Measurements from ENCODE around the gene CDK6. TPM values are rescaled to one million over a fixed set of nuclear protein-coding genes. Genes with fewer than 3 reads are reported as not detected.

Gene CDK6
- total and polyA plus RNA-seq, 2 of the 8 experiments (the other 6 are each of a cell fraction or from before 2014, with no cell fraction given), result 5.9 to 18.9 TPM

DNA sequence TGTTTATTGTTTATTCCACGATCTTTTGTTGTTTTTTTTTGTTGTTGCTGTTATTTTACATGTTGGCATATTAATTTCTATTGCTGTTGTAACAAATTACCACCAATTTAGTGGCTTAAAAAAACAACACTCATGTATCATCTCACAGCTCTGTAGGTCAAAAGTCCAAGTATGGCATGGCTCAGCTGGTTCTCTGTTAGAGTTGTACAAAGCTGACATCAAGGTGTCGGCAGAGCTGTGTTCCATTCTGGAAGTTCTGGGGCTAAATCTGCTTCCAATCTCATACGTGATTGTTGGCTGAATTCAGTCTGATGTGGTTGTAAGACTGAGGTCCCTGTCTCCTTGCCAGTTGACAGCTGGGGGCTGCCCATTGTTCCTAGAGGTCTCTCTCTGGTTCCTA is 186.0 kb downstream of the CDK6 start:
- no peak overlapping the region for H2BK5ac ChIP-seq (ENCODE audit: low read depth, low read length)
- ChIA-PET CTCF (ENCODE audit: partially characterized antibody) (interaction anchor here (0.9 to 1.6 kb wide), 3 partner anchors 9 to 230 kb away, joined by 4 read pairs; no protein-coding TSS in a partner anchor), POLR2A (ENCODE audit: partially characterized antibody) (no interaction called here)
- no peak overlapping the region for H3K18ac ChIP-seq (ENCODE audit: extremely low read depth, low read length)
- H3K23ac ChIP-seq (ENCODE audit: insufficient read length), result no peak overlapping the region
- H2BK12ac ChIP-seq (ENCODE audit: low read depth, low read length), result no peak overlapping the region
- H4K8ac ChIP-seq (ENCODE audit: extremely low read depth, insufficient read depth, low read length), result no peak overlapping the region
- DNase-seq (ENCODE audit: low read depth in 1 of 2, low spot score in 2 of 2), result no peak
- no peak overlapping the region for H4K91ac ChIP-seq (replicated peaks; ENCODE audit: insufficient read length, low read length)
- H2AFZ ChIP-seq (ENCODE audit: low read length), result no peak overlapping the region
- H3K4me3 ChIP-seq (ENCODE audit: extremely low read depth in 1 of 4, insufficient read depth in 2 of 4, low read depth in 3 of 4, low read length in 4 of 4), result no peak overlapping the region
- no peak overlapping the region for H2BK120ac ChIP-seq (replicated peaks; ENCODE audit: low read depth, low read length)
- H3K23me2 ChIP-seq (ENCODE audit: low read depth, low read length), result no peaks in the 10 kb centered on the region
- no peak overlapping the region for H3K14ac ChIP-seq (ENCODE audit: insufficient read length)
- H3K4ac ChIP-seq (replicated peaks; ENCODE audit: insufficient read length, low read depth, low read length), result no peak overlapping the region
- H2BK20ac ChIP-seq (ENCODE audit: low read length), result no peak overlapping the region
- H4K5ac ChIP-seq (ENCODE audit: insufficient read length, low read depth, low read length), result no peak overlapping the region
- no peak overlapping the region for H3K27ac ChIP-seq (ENCODE audit: low read depth, low read length)
- TF ChIP-seq, protein P1, sequence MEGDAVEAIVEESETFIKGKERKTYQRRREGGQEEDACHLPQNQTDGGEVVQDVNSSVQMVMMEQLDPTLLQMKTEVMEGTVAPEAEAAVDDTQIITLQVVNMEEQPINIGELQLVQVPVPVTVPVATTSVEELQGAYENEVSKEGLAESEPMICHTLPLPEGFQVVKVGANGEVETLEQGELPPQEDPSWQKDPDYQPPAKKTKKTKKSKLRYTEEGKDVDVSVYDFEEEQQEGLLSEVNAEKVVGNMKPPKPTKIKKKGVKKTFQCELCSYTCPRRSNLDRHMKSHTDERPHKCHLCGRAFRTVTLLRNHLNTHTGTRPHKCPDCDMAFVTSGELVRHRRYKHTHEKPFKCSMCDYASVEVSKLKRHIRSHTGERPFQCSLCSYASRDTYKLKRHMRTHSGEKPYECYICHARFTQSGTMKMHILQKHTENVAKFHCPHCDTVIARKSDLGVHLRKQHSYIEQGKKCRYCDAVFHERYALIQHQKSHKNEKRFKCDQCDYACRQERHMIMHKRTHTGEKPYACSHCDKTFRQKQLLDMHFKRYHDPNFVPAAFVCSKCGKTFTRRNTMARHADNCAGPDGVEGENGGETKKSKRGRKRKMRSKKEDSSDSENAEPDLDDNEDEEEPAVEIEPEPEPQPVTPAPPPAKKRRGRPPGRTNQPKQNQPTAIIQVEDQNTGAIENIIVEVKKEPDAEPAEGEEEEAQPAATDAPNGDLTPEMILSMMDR (IDR thresholded peaks at IDR 0.05; ENCODE audit: control extremely low read depth in 1 of 3, insufficient read depth in 1 of 3, low read depth in 1 of 3, low read length in 3 of 3), result no peak
- no peak for FAIRE-seq
- H2AK5ac ChIP-seq (ENCODE audit: low read depth, low read length), result no peak overlapping the region
- no peaks in the 10 kb centered on the region for H3K9me3 ChIP-seq (ENCODE audit: insufficient read depth in 2 of 2, low read depth in 1 of 2, low read length in 1 of 2)
- no peaks in the 10 kb centered on the region for H4K20me1 ChIP-seq (replicated peaks in 1 of 2; ENCODE audit: control insufficient read depth in 1 of 2, insufficient read depth in 2 of 2, low read length in 2 of 2)
- no peak overlapping the region for H3K4me2 ChIP-seq (ENCODE audit: insufficient read depth in 1 of 2, low read depth in 2 of 2, low read length in 2 of 2)
- H3K79me2 ChIP-seq (ENCODE audit: control insufficient read depth in 1 of 2, insufficient read depth in 2 of 2, low read length in 2 of 2), result no peaks in the 10 kb centered on the region
- 87% methylated on average over 3 of the region's 3 CpGs; no CpG with 5 or more reads in 1 of the 2 experiments for WGBS, 2 experiments (ENCODE audit: extremely low coverage in 1 of 2, insufficient coverage in 1 of 2, insufficient read length in 1 of 2, insufficient replicate concordance in 2 of 2, low coverage in 1 of 2, low lambda C conversion rate in 2 of 2, missing lambda C conversion rate in 1 of 2)
- no peak overlapping the region for H3K56ac ChIP-seq (replicated peaks; ENCODE audit: insufficient read length, low read depth, low read length)
- no peaks in the 10 kb centered on the region for H3K27me3 ChIP-seq (replicated peaks in 1 of 4; ENCODE audit: control insufficient read depth in 3 of 4, extremely low read depth in 1 of 4, insufficient read depth in 3 of 4, low read length in 3 of 4)
- H3K4me1 ChIP-seq (replicated peaks in 1 of 4; ENCODE audit: control insufficient read depth in 3 of 4, insufficient read depth in 4 of 4, low read length in 3 of 4), result no peaks in the 10 kb centered on the region
- no peak overlapping the region for H2BK15ac ChIP-seq (ENCODE audit: low read length)
- no peaks in the 10 kb centered on the region for H3K36me3 ChIP-seq (ENCODE audit: control insufficient read depth in 2 of 4, insufficient read depth in 4 of 4, low read length in 3 of 4)
- no peak overlapping the region for H3K9ac ChIP-seq (replicated peaks in 1 of 4; ENCODE audit: extremely low read depth in 1 of 4, low read depth in 3 of 4, low read length in 3 of 4)
- no peaks in the 10 kb centered on the region for H3K79me1 ChIP-seq (ENCODE audit: low read depth, low read length)

Measured in H1 (cell line).